Stimulated activated effector memory CD8-positive, alpha-beta T cell treated with anti-CD3 and anti-CD28 coated beads, Interleukin-12 subunit alpha, Interleukin-12 subunit beta, amount 100 ng/mL, for 72 hours (primary cell): Measurements from ENCODE around the gene PHLDB1.
A peak's percentile ranks its signal among the peaks of the same experiment; 100 is the strongest.

Experiments used
- ATAC-seq: fragments of 150-1000 bp; cut with Tn5 transposase; 2 replicates; pipeline ENCODE4 v1.10.0; 2021
- DNase-seq, 2 donors: peaks; one replicate each; pipeline ENCODE4 v3.0.0; 2021 to 2022; ENCODE audit warnings: low spot score in 2 of 2
- H3K27ac Mint-ChIP-seq: one replicate; pipeline ENCODE4 v1.8.0; 2022; ENCODE audit warnings: mild to moderate bottlenecking, mixed read lengths
- H3K36me3 Mint-ChIP-seq: one replicate; pipeline ENCODE4 v1.8.0; 2022; ENCODE audit warnings: mild to moderate bottlenecking, mixed read lengths
- H3K4me1 Mint-ChIP-seq: one replicate; pipeline ENCODE4 v1.8.0; 2022; ENCODE audit warnings: mixed read lengths
- H3K4me3 Mint-ChIP-seq: one replicate; pipeline ENCODE4 v1.8.0; 2022; ENCODE audit warnings: mild to moderate bottlenecking, mixed read lengths
- H3K9me3 Mint-ChIP-seq: one replicate; pipeline ENCODE4 v1.8.0; 2022; ENCODE audit warnings: mixed read lengths

The PHLDB1 gene

DNA sequence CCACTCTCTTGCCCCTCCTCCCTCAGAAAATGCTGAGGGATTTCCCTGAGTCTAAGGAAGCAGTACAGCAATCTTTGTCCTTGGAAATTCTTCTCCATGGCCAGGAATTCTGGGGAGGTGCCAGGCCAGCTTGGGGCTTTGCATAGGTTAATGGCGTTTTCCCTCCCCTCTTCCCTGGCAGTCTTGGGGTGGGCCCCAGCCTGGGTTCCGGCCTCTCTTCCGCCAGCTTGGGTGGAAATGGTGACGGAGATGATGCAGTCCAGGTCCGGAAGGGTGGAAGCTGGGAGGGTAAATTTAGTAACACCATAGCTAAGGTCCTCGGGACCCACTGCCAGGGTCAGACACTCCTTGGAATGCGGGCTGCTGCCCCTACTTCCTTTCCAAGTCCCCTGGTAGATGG lies 5.0 kb downstream of the PHLDB1 start:
- Mint-ChIP-seq H3K4me3 (no peak overlapping the region), H3K36me3 (peaks cover 7% of the 10 kb centered on the region), H3K27ac (no peak overlapping the region), H3K4me1 (peaks cover 27% of the 10 kb centered on the region), H3K9me3 (no peaks in the 10 kb centered on the region)
- DNase-seq (no peak), ATAC-seq (no peak)

GRCh38 chr11:118614511-118614910 lies 7.1 kb downstream of the PHLDB1 start:
- no peak overlapping the region for H3K4me3 Mint-ChIP-seq
- H3K9me3 Mint-ChIP-seq: no peaks in the 10 kb centered on the region
- ATAC-seq: no peak

GRCh38 chr11:118615282-118615975 lies 8.0 kb downstream of the PHLDB1 start:
- no peak overlapping the region for H3K27ac Mint-ChIP-seq
- H3K4me1 Mint-ChIP-seq: peaks cover 18% of the 10 kb centered on the region
- ATAC-seq (no peak), DNase-seq (no peak)
- H3K36me3 Mint-ChIP-seq: no peaks in the 10 kb centered on the region
- no peak overlapping the region for H3K4me3 Mint-ChIP-seq
- H3K9me3 Mint-ChIP-seq: no peaks in the 10 kb centered on the region

More at GRCh38 chr11:118614511-118614910, 7.1 kb downstream of the PHLDB1 start:
- Mint-ChIP-seq H3K27ac (no peak overlapping the region), H3K4me1 (peaks cover 19% of the 10 kb centered on the region), H3K36me3 (no peaks in the 10 kb centered on the region)
- DNase-seq: no peak

DNA sequence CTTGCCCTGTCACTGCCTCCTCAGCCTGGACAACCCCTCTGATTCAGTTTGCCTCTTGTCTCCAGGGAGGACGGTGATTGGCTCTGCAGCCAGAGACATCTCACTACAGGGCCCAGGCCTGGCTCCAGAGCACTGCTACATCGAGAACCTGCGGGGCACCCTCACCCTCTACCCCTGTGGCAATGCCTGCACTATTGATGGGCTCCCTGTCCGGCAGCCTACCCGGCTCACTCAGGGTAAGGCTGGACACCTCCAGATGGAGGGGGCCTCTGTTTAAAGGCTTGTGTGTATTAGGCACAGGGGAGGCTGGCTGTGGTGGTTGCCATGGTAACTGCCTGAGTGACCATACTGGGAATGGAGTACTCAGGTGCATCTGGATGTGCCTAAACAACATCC lies 8.6 kb downstream of the PHLDB1 start:
- no peak for ATAC-seq
- no peak overlapping the region for H3K4me3 Mint-ChIP-seq
- no peaks in the 10 kb centered on the region for H3K36me3 Mint-ChIP-seq
- DNase-seq: no peak
- peaks cover 22% of the 10 kb centered on the region for H3K4me1 Mint-ChIP-seq
- no peaks in the 10 kb centered on the region for H3K9me3 Mint-ChIP-seq
- no peak overlapping the region for H3K27ac Mint-ChIP-seq

- Mint-ChIP-seq H3K9me3 (no peaks in the 10 kb centered on the region), H3K4me3 (no peak overlapping the region), H3K27ac (no peak overlapping the region), H3K4me1 (peaks cover 19% of the 10 kb centered on the region), H3K36me3 (no peaks in the 10 kb centered on the region)
- DNase-seq (no peak), ATAC-seq (no peak)
These were observed 10.9 kb downstream of the PHLDB1 start for GRCh38 chr11:118618115-118618990.

- Mint-ChIP-seq H3K4me1 (peaks cover 19% of the 10 kb centered on the region), H3K4me3 (no peak overlapping the region), H3K27ac (no peak overlapping the region), H3K36me3 (no peaks in the 10 kb centered on the region), H3K9me3 (no peaks in the 10 kb centered on the region)
- DNase-seq (no peak), ATAC-seq (no peak)
These were observed 11.6 kb downstream of the PHLDB1 start for GRCh38 chr11:118618991-118619375.

DNA sequence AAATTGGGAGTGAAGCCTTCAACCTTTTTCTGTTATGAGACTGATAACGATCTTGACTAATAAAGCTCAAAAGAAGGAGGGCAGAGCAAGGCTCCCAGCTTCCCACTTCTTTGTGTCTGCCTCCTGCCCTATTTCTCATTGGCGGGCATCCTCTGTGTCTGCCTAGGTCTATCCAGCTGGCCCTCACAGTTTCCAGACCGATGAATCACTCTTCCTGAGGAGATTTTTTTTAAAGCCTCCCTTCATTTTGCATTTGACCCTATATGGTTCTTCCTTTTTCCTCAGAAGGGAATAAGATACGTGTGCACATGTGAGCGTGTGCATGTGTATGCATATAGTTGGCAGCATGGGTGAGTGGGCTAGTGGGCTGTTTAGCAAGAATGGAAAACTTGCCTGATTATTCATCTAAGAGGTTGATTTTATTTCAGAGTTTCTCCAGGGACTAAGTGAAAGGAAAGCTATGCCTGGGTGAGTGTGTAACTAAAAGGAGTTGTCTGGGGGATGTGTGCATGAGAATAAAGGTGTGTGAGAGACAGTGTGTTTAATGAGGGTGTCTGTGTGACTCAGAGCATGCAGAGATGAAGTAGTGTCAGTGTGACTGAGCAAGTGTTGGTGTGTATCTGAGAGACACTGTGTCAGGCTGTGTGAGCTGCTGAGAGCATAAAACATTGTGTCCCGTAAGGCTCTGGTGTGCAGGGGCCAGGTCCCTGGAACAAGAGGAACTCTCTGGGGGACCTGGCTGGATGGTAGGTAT lies 12.2 kb downstream of the PHLDB1 start:
- no peak overlapping the region for H3K4me3 Mint-ChIP-seq
- no peaks in the 10 kb centered on the region for H3K9me3 Mint-ChIP-seq
- no peak for ATAC-seq
- H3K4me1 Mint-ChIP-seq: peaks cover 19% of the 10 kb centered on the region
- H3K27ac Mint-ChIP-seq: no peak overlapping the region
- DNase-seq: no peak
- H3K36me3 Mint-ChIP-seq: no peaks in the 10 kb centered on the region

GRCh38 chr11:118620529-118621070 lies 13.2 kb downstream of the PHLDB1 start:
- Mint-ChIP-seq H3K36me3 (no peaks in the 10 kb centered on the region), H3K9me3 (no peaks in the 10 kb centered on the region), H3K4me3 (peak overlapping the region; percentile 59), H3K4me1 (peaks cover 19% of the 10 kb centered on the region), H3K27ac (peak overlapping the region; percentile 58)
- no peak for ATAC-seq
- no peak for DNase-seq

- DNase-seq: no peak
- Mint-ChIP-seq H3K4me3 (peak overlapping the region; percentile 59), H3K36me3 (no peaks in the 10 kb centered on the region), H3K4me1 (peaks cover 19% of the 10 kb centered on the region), H3K9me3 (no peaks in the 10 kb centered on the region), H3K27ac (peak overlapping the region; percentile 58)
- peak; percentile 49 for ATAC-seq
These were observed 13.8 kb downstream of the PHLDB1 start for GRCh38 chr11:118621071-118621783.

DNA sequence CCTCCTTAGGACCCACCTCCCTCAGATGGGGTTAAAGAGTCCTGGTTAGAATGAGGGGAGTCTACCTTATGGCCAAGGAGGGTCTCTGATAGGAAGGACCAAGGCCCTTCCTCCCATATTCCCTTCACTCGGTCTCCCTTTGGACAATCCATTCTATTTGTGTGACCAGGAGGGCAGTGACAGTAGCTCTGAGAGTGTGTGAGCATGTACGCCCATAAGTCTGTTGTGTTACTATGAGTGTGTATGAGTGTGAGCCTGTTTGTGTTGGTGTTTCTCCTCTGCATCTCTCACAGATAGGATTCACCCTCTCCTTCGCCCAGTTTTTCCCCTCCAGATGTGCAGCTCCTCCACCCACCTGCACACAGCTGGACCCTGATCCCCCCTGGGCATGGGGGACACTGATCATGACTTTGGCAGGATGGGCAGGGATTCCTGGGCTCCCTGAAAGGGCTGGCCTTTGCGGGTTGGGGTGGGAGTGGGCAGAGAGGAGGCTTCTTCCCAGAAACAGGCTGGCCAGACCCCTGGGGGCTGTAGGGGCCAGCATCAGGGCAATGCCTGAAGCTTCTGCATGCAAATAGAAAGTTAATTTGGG lies 14.5 kb downstream of the PHLDB1 start:
- ATAC-seq (no peak), DNase-seq (no peak)
- Mint-ChIP-seq H3K4me3 (peak overlapping the region; percentile 59), H3K27ac (no peak overlapping the region), H3K36me3 (no peaks in the 10 kb centered on the region), H3K4me1 (peaks cover 19% of the 10 kb centered on the region), H3K9me3 (no peaks in the 10 kb centered on the region)

DNA sequence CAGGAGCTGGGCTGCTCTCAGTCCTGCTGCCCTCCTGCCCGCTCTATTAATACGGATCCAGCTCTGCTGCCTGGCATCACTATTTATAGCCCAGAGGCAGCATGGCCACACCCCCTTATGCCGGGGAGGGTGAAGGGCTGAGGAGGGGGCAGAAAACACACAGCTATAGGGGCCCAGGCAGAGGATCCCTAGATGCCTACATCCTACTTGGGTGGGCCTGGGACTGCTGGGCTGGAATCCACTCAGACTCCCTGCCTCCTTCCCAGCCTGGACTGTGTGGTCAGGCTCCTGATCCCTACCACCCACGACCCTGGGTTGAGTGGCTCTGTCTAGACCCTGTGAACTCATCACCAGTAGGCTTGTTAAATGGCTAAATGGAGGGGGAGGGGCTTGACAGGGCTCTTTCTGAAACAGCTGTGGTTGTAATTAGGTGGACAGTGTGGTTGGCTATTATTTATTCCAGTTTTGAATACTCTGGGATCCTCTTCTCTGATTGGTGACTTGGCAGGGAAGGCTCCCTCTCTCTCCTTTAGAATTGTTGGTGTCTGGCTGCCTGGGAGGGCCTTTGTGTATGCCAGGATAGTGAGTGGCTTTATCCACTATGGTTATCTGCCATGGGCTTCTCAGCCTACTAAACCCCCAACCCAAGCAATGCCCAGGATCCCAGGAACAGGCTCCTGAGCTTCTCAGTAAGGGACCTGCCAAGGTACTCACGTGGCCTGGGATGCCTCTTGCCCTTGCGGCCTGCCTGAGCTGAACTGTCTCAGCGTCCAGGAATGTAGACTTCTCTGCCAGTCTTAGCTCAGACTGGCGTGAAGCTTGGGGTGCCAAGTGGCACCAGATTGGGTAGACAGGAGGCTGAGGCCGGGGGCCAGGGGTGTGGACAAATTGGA lies 15.2 kb downstream of the PHLDB1 start:
- Mint-ChIP-seq H3K27ac (no peak overlapping the region), H3K36me3 (no peaks in the 10 kb centered on the region), H3K4me3 (no peak overlapping the region), H3K4me1 (peaks cover 19% of the 10 kb centered on the region), H3K9me3 (no peaks in the 10 kb centered on the region)
- no peak for ATAC-seq
- no peak for DNase-seq

GRCh38 chr11:118623269-118623655 lies 15.8 kb downstream of the PHLDB1 start:
- no peaks in the 10 kb centered on the region for H3K9me3 Mint-ChIP-seq
- peaks cover 19% of the 10 kb centered on the region for H3K4me1 Mint-ChIP-seq
- no peak for ATAC-seq
- H3K4me3 Mint-ChIP-seq: no peak overlapping the region
- no peak for DNase-seq
- no peaks in the 10 kb centered on the region for H3K36me3 Mint-ChIP-seq
- H3K27ac Mint-ChIP-seq: no peak overlapping the region

DNA sequence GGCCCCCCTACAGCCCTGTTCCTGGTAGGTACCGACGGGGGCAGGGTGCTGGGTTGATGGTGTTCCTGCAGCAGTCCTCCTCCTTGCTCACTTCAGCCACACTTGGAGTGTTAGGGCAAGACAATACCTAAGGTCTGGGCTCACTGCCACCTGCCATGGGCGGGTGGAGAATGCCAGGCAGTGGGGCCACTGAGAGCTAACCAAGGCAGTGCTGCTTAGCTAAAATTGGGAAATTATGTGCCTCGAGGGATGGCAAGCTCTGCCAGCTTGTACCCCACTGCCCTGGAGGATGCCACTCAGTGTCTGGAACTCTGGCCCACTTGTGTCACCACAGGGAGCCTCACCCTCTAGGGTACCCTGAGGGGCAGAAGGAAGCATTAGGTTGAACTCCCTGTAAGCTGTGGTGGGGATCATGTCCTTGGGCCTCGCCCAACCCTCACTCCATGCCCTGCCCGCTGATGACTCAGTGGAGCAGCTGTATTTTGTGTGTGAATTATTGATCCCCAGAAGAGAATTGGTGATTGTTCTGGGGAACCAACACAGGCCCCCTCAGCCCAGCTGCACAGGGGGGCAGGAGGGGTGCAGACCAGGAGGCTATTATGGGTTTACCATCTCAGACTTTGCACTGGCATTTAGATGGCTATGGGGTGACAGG lies 17.7 kb downstream of the PHLDB1 start:
- Mint-ChIP-seq H3K4me3 (no peak overlapping the region), H3K4me1 (peaks cover 10% of the 10 kb centered on the region), H3K9me3 (no peaks in the 10 kb centered on the region), H3K27ac (no peak overlapping the region), H3K36me3 (no peaks in the 10 kb centered on the region)
- DNase-seq (no peak), ATAC-seq (no peak)
